Measurements from ENCODE around the gene XBP1.
"Not testable (repeated sequence)": the region's sequence is repeated elsewhere in the genome, so short reads cannot be mapped to it uniquely, and the experiment has no call there.

The XBP1 gene

DNA sequence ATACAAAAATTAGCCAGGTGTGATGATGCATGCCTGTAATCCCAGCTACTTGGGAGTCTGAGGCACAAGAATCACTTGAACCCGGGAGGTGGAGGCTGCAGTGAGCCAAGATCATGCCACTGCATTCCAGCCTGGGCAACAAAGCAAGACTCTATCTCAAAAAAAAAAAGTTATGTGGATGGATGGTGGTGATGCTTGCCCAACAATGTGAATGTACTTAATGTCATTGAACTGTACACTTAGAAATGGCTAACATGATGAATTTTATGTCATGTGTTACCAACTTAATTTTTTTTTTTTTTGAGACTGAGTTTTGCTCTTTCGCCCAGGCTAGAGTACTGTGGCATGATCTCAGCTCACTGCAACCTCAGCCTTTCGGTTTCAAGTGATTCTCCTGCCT lies 45.9 kb downstream of the XBP1 start:
- not testable (repeated sequence) for DNase-seq (ENCODE audit: low read depth in 1 of 2, low spot score in 1 of 2)

DNA sequence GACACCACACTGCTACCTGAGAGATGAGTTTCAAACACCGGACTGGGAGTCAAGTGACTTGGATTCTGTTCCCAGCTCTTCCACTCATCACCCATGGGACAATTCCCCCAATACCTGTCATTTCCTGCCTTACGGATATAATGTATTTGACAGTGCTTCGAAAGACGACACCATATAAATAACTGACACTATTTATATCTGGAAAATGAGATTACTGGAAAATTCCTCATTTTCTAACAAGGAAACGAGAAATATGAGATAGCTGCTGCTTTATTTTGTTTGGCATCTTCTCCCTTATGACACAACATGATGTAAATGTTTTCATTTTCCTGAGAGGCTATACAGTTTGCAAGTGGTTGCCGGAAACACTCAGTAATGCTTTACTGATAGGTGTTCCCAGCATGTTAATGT lies 49.9 kb downstream of the XBP1 start:
- DNase-seq (ENCODE audit: low read depth in 1 of 2, low spot score in 1 of 2) = no peak

All from stimulated activated CD4-positive, alpha-beta T cell treated with anti-CD3 and anti-CD28 coated beads, Interleukin-15, amount 100 ng/mL, for 1 hour (primary cell).